Keratinocyte (primary cell): Measurements from ENCODE around the gene CYP17A1. TPM values are rescaled to one million over a fixed set of nuclear protein-coding genes. Genes with fewer than 3 reads are reported as not detected.

Source experiments
- DNase-seq: peaks from one replicate; pipeline ENCODE4 v3.0.0-alpha.2; 2011; ENCODE audit warnings: low read depth, missing footprints, low spot score
- FAIRE-seq: peaks from 2 replicates; lab custom pipeline; 2011; peaks lifted over from hg19 to GRCh38; lab: Jason Lieb, UNC
- H2AFZ ChIP-seq: 2 replicates; pipeline ENCODE4 v1.6.0; 2012; ENCODE audit warnings: low read length, control low read depth, inconsistent platforms; ENCODE audit not compliant: control insufficient read depth
- H3K27ac ChIP-seq: 2 replicates; pipeline ENCODE4 v1.5.1; 2011; ENCODE audit warnings: low read length; ENCODE audit not compliant: control insufficient read depth, insufficient read depth
- H3K27me3 ChIP-seq: 3 replicates; pipeline ENCODE4 v1.6.0; 2011; ENCODE audit warnings: low read length; ENCODE audit not compliant: control insufficient read depth, insufficient read depth; ENCODE audit errors: extremely low read depth
- H3K36me3 ChIP-seq, 2 experiments: 2 replicates in 1 of 2; 3 replicates in 1 of 2; pipeline ENCODE4 v1.5.1; 2011; ENCODE audit warnings: low read length in 2 of 2, mild to moderate bottlenecking in 1 of 2; ENCODE audit not compliant: control insufficient read depth in 2 of 2, insufficient read depth in 2 of 2; ENCODE audit errors: extremely low read depth in 1 of 2
- H3K4me1 ChIP-seq: 3 replicates; pipeline ENCODE4 v1.5.1; 2011; ENCODE audit warnings: low read length; ENCODE audit not compliant: control insufficient read depth, insufficient read depth; ENCODE audit errors: extremely low read depth
- H3K4me2 ChIP-seq: 3 replicates; pipeline ENCODE4 v1.6.0; 2011; ENCODE audit warnings: low read depth, low read length; ENCODE audit not compliant: control insufficient read depth, insufficient read depth; ENCODE audit errors: extremely low read depth
- H3K4me3 ChIP-seq, 3 experiments: fragments of 200-600 bp in 1 of 3; sonication (generic) in 1 of 3; 2 replicates in 2 of 3; 3 replicates in 1 of 3; pipeline ENCODE4 v1.5.1; 2011 to 2016; ENCODE audit warnings: low read length in 3 of 3, mild to moderate bottlenecking in 3 of 3, control low read depth in 2 of 3, inconsistent platforms in 1 of 3, low read depth in 1 of 3, mixed read lengths in 1 of 3, mixed run types in 1 of 3, moderate library complexity in 1 of 3; ENCODE audit not compliant: control insufficient read depth in 2 of 3, insufficient read depth in 2 of 3; ENCODE audit errors: extremely low read depth in 1 of 3
- H3K79me2 ChIP-seq: 2 replicates; pipeline ENCODE4 v1.6.0; 2012; ENCODE audit warnings: low read length; ENCODE audit not compliant: control insufficient read depth, insufficient read depth
- H3K9ac ChIP-seq: 3 replicates; pipeline ENCODE4 v1.6.0; 2011; ENCODE audit warnings: low read length; ENCODE audit not compliant: control insufficient read depth, insufficient read depth; ENCODE audit errors: extremely low read depth
- H3K9me1 ChIP-seq: 3 replicates; pipeline ENCODE4 v1.6.0; 2011; ENCODE audit warnings: low read length; ENCODE audit not compliant: control insufficient read depth, insufficient read depth; ENCODE audit errors: extremely low read depth
- H3K9me3 ChIP-seq: 2 replicates; pipeline ENCODE4 v1.5.1; 2012; ENCODE audit warnings: low read depth, low read length; ENCODE audit not compliant: control insufficient read depth
- H4K20me1 ChIP-seq: 3 replicates; pipeline ENCODE4 v1.6.0; 2011; ENCODE audit warnings: low read length; ENCODE audit not compliant: control insufficient read depth, insufficient read depth; ENCODE audit errors: extremely low read depth
- EZH2 ChIP-seq: IDR thresholded peaks from one replicate; pipeline ENCODE4 v1.6.1; 2012; ENCODE audit warnings: inconsistent platforms, mild to moderate bottlenecking, low read length, moderate library complexity
- dilution Hi-C: fragments of 300-500 bp; cut with MboI; formaldehyde crosslinking; loops from one replicate; pipeline ENCODE4 v1.7.0; 2020; ENCODE audit warnings: low sequenced_read_pairs; ENCODE audit not compliant: extremely low pct_ligation_motif_present
- polyA plus RNA-seq, 5 experiments: library from polyadenylated mRNA; depleted of rRNA in 3 of 5; stranded (reverse) in 3 of 5; stranded (forward) in 1 of 5; unstranded in 1 of 5; fragments of >200 nt; gene quantifications; 1 replicate in 1 of 5; 2 replicates in 3 of 5; 3 replicates in 1 of 5; pipeline versions ENCODE4 v1.2.1 to v1.2.3, GENCODE V29; 2011 to 2012; ENCODE audit warnings: missing spikeins in 2 of 5, low read depth in 1 of 5, low replicate concordance in 1 of 5
- TF ChIP-seq, protein P1 (sequence below), 3 experiments: IDR thresholded peaks in 1 of 3; conservative IDR thresholded peaks in 1 of 3; optimal IDR thresholded peaks in 1 of 3; 2 replicates in 2 of 3; 3 replicates in 1 of 3; pipeline versions ENCODE3 to v1.5.1; 2011; ENCODE audit warnings: low read length in 3 of 3, mild to moderate bottlenecking in 3 of 3, moderate library complexity in 2 of 3, control low read depth in 1 of 3, inconsistent platforms in 1 of 3; ENCODE audit not compliant: insufficient read depth in 2 of 3; ENCODE audit errors: extremely low read depth in 1 of 3

Gene CYP17A1
- polyA plus RNA-seq, 1 donor (not counting 4 experiments of a cell fraction or from before 2014, with no cell fraction given) = not detected

DNA sequence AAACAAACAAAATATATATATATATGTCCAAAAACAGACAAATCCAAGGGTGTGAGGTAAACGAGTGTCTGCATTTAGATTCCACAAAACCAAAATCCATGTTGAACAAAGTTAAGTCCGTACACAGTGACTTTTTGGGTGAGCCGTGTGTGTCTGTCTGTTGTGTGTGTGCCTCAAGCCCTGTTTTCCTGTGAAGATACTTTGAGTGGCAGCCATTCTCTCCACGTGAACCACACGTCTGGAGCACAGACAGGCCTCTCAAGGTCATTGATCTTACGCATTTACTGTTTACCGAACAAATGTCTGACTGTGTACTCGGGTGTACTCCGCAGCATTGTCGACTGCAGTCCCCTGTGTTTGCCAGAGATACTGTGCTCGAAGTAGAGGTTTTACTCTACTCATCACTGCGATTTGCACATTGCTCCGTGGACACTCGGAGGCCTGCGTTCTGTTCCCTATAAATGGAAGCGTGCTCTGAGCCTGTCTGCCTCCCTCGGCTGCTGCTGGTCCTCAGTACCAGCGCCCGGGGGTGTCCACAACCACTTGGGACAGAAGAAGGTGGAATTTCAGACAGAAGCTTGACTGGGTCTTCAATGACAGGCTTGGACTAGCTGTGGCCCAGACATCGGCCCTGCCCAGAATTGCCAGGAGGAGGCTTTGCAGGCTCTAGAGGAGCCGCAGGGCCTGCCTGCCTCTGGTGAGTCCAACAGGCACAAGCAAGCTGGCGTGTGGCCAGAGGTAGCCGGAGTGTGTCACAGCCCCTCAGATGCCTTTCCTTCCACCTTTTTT, 22.1 kb downstream of the CYP17A1 start:
- peak overlapping the region; percentile 41 for H3K27ac ChIP-seq
- no peaks in the 10 kb centered on the region for H4K20me1 ChIP-seq
- DNase-seq (no peak), FAIRE-seq (no peak)
- H3K36me3 ChIP-seq = peaks cover 0 to 13% of the 10 kb centered on the region in 2 experiments
- no peak overlapping the region for H3K9ac ChIP-seq
- no peaks in the 10 kb centered on the region for H3K27me3 ChIP-seq
- TF ChIP-seq EZH2 = no peak
- TF ChIP-seq, protein P1, sequence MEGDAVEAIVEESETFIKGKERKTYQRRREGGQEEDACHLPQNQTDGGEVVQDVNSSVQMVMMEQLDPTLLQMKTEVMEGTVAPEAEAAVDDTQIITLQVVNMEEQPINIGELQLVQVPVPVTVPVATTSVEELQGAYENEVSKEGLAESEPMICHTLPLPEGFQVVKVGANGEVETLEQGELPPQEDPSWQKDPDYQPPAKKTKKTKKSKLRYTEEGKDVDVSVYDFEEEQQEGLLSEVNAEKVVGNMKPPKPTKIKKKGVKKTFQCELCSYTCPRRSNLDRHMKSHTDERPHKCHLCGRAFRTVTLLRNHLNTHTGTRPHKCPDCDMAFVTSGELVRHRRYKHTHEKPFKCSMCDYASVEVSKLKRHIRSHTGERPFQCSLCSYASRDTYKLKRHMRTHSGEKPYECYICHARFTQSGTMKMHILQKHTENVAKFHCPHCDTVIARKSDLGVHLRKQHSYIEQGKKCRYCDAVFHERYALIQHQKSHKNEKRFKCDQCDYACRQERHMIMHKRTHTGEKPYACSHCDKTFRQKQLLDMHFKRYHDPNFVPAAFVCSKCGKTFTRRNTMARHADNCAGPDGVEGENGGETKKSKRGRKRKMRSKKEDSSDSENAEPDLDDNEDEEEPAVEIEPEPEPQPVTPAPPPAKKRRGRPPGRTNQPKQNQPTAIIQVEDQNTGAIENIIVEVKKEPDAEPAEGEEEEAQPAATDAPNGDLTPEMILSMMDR (optimal IDR thresholded peaks at IDR 0.05 in 1 of 3, IDR thresholded peaks at IDR 0.05 in 1 of 3, conservative IDR thresholded peaks at IDR 0.05 in 1 of 3; ENCODE audit: extremely low read depth in 1 of 3, insufficient read depth in 2 of 3, low read length in 3 of 3) = no peak
- H3K4me3 ChIP-seq = no peak overlapping the region
- dilution Hi-C loops = no loop called here
- no peaks in the 10 kb centered on the region for H3K9me1 ChIP-seq
- peak overlapping the region; percentile 17 for H3K4me2 ChIP-seq
- no peaks in the 10 kb centered on the region for H3K9me3 ChIP-seq
- H3K4me1 ChIP-seq = peaks cover 19% of the 10 kb centered on the region
- H3K79me2 ChIP-seq = no peaks in the 10 kb centered on the region
- no peak overlapping the region for H2AFZ ChIP-seq

DNA sequence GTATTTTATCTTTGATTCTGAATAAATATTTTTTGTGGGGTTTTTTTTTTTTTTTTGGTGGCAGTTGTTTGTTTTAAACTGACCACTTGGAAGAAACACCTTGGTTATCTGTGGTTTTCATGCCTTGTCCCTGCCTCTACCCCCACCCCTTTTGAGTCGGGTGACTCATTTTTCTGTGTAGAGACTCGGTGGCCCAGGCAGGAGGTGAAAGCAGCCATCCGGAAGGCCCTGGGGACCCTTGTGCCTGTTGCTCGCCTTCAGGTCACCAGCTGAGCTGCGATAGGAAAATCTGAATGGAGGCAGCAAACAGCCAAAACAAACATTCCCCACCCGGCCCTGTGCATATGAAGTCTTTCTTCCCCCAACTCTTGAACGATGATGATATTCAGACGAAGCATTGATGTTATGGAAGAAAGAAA, 22.8 kb downstream of the CYP17A1 start:
- Histone ChIP-seq H3K4me2 (no peak overlapping the region), H3K4me1 (peaks cover 19% of the 10 kb centered on the region), H4K20me1 (no peaks in the 10 kb centered on the region), H3K9me1 (no peaks in the 10 kb centered on the region), H3K9ac (no peak overlapping the region), H3K36me3 (peaks cover 4 to 14% of the 10 kb centered on the region in 2 experiments), H3K4me3 (no peak overlapping the region), H3K79me2 (no peaks in the 10 kb centered on the region), H3K9me3 (no peaks in the 10 kb centered on the region), H3K27ac (no peak overlapping the region), H3K27me3 (no peaks in the 10 kb centered on the region), H2AFZ (no peak overlapping the region)
- no peak for DNase-seq
- no peak for TF ChIP-seq EZH2
- TF ChIP-seq, protein P1 (optimal IDR thresholded peaks at IDR 0.05 in 1 of 3, IDR thresholded peaks at IDR 0.05 in 1 of 3, conservative IDR thresholded peaks at IDR 0.05 in 1 of 3; ENCODE audit: extremely low read depth in 1 of 3, insufficient read depth in 2 of 3, low read length in 3 of 3) = no peak
- dilution Hi-C loops = no loop called here
- no peak for FAIRE-seq
